Measurements from ENCODE around the gene ZNF281. TPM values are rescaled to one million over a fixed set of nuclear protein-coding genes. Genes with fewer than 3 reads are reported as not detected.
"Not testable (repeated sequence)": the region's sequence is repeated elsewhere in the genome, so short reads cannot be mapped to it uniquely, and the experiment has no call there.

Gene ZNF281
- total RNA-seq, 2 donors from 2014 or later, result 8.5 to 11.8 TPM

DNA sequence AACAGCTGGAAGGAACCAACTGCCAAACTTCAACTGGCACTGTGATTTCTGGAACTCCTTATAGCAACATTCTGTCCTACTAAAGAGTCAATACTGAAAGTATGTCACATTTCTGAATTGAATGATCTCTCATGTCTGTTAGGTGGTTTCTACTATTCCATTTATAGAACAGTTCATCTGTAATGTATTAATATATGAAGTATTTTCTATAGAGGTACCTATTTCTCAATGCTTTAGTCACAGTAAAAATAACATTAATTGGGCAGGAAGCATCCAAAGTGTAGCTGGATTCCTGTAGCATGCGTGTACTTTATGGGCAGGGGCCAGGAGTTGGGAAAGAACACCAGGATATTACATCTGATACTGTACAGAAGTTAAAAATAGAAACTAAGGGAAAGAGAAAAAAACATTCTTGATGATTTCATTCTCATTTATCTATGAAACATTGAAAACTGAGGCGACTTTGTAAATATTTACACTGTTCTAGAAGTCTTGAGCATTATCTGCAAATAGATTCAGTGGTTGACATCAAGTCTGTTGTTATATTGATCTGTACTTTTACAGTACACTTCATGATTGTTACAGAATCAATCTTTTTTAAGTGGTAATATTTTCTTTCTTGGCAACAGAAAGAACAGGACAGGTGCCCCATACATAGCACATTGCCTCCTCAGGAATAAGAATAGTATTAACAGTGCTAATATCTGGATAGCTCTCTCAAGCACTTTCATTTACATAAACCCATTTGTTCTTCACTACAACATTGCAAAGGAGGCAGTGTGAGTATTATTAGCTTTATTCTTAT is 6.2 kb upstream of the ZNF281 start:
- H3K27me3 ChIP-seq, result no peaks in the 10 kb centered on the region
- H3K4me3 ChIP-seq, result no peak overlapping the region
- intact Hi-C loops (cut with DNase I), result no loop called here
- H3K27ac ChIP-seq, result no peak overlapping the region
- TF ChIP-seq, protein P1, sequence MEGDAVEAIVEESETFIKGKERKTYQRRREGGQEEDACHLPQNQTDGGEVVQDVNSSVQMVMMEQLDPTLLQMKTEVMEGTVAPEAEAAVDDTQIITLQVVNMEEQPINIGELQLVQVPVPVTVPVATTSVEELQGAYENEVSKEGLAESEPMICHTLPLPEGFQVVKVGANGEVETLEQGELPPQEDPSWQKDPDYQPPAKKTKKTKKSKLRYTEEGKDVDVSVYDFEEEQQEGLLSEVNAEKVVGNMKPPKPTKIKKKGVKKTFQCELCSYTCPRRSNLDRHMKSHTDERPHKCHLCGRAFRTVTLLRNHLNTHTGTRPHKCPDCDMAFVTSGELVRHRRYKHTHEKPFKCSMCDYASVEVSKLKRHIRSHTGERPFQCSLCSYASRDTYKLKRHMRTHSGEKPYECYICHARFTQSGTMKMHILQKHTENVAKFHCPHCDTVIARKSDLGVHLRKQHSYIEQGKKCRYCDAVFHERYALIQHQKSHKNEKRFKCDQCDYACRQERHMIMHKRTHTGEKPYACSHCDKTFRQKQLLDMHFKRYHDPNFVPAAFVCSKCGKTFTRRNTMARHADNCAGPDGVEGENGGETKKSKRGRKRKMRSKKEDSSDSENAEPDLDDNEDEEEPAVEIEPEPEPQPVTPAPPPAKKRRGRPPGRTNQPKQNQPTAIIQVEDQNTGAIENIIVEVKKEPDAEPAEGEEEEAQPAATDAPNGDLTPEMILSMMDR (IDR thresholded peaks at IDR 0.05), result no peak
- H3K9ac ChIP-seq (ENCODE audit: low read depth in 2 of 2, low read length in 2 of 2), result no peak overlapping the region
- H3K36me3 ChIP-seq, result no peaks in the 10 kb centered on the region
- H3K4me1 ChIP-seq, result no peaks in the 10 kb centered on the region
- no peaks in the 10 kb centered on the region for H3K9me3 ChIP-seq
- no peak for DNase-seq

DNA sequence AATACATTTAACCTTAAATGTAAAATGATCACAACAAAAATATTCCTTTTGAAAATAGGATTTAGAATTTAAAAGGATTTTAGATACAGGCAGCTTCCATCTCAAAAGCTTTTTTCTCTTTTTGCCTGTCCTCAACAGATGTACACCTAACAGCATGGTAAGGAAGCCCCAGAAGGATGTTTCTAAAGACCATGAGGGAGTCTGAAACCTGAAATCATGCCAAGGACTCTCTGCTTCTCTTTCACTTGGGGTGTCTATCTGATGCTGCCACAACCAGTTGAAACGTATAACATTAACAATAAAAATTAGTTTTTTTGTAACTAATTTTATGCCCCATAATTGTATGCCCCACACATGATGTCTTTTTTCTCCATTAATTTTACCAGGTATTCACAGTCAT is 5.4 kb upstream of the ZNF281 start:
- Histone ChIP-seq H3K9me3 (no peaks in the 10 kb centered on the region), H3K36me3 (no peaks in the 10 kb centered on the region), H3K9ac (ENCODE audit: low read depth in 2 of 2, low read length in 2 of 2) (no peak overlapping the region), H3K4me3 (no peak overlapping the region), H3K27ac (no peak overlapping the region), H3K27me3 (no peaks in the 10 kb centered on the region), H3K4me1 (no peaks in the 10 kb centered on the region)
- TF ChIP-seq, protein P1 (IDR thresholded peaks at IDR 0.05), result no peak
- intact Hi-C loops (cut with DNase I), result no loop called here
- no peak for DNase-seq

DNA sequence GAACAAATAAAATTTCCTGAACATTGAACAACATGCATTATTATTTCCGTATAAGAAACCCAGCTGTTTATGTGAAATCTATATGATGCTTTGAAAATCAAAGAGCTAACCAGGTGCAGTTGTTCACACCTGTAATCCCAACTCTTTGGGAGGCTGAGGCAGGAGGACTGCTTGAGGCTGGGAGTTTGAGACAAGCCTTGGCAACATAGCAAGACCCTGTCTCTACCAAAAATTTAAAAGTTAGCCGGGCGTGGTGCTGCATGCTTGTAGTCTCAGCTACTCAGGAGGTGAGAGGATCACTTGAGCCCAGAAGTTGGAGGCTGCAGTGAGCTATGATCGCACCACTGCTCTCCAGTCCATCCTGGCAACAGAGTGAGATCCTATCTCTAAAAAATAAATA is 4.8 kb upstream of the ZNF281 start:
- no peak for DNase-seq

DNA sequence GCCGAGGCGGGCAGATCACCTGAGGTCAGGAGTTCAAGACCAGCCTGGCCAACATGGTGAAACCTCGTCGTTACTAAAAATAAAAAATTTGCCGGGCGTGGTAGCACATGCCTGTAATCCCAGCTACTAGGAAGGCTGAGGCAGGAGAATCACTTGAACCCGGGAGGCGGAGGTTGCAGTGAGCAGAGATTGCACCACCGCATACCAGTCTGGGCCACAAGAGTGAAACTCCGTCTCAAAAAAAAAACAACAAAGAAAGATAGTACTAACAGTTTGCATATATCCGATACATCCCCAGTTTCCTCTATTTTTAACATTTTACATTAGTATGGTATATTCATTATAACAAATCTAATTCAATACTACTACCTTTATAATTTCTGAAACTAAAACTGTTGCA is 3.9 kb upstream of the ZNF281 start:
- H3K9ac ChIP-seq (ENCODE audit: low read depth in 2 of 2, low read length in 2 of 2); H3K9me3 ChIP-seq; H3K36me3 ChIP-seq; H3K4me3 ChIP-seq; H3K27me3 ChIP-seq; H3K27ac ChIP-seq; H3K4me1 ChIP-seq; DNase-seq; intact Hi-C loops (cut with DNase I): not testable (repeated sequence)

More for the DNA sequence above, 4.8 kb upstream of the ZNF281 start:
- no peaks in the 10 kb centered on the region for H3K9me3 ChIP-seq
- H3K9ac ChIP-seq (ENCODE audit: low read depth in 2 of 2, low read length in 2 of 2), result no peak overlapping the region
- no peak overlapping the region for H3K4me3 ChIP-seq
- no peak overlapping the region for H3K27ac ChIP-seq
- H3K36me3 ChIP-seq, result no peaks in the 10 kb centered on the region
- H3K27me3 ChIP-seq, result no peaks in the 10 kb centered on the region
- TF ChIP-seq, protein P1 (IDR thresholded peaks at IDR 0.05), result no peak
- H3K4me1 ChIP-seq, result no peaks in the 10 kb centered on the region
- intact Hi-C loops (cut with DNase I), result no loop called here

DNA sequence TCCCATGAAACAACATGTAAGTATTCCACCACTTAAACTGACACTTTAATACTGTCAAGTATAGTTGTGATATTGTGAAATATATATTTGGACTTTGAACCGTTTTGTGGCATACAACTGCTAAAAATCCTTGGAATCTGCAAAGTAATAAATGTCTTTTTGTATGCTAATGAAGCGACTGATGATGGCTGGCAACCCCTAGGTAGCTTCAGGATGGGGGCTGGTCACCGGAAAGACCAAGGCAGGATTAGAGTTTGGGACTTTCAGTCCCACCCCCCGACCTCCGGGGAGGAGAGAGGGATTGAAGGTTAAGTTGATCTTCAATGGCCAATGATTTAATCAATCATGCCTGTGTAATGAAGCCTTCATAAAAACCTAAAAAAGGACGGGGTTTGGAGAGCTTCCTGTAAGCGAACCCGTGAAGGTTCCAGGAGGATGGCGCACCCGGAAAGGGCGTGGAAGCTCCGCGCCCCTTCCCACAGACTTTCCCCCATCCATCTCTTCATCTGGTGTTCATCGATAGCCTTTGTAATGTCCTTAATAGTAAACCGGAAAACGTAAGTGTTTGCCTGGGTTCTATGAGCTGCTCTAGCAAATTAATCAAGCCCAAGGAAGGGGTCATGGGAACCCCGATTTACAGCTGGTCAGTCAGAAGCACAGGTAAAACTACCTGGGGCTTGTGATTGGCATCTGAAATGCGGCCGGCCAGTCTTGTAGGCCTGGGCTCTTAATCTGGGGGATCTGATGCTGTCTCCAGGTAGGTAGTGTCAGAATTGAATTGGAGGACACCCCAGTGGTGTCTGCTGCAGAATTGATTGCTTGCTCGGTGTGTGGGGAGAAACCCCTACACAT is 1.8 kb upstream of the ZNF281 start:
- H3K27me3 ChIP-seq, result no peaks in the 10 kb centered on the region
- no peaks in the 10 kb centered on the region for H3K9me3 ChIP-seq
- H3K9ac ChIP-seq (ENCODE audit: low read depth in 2 of 2, low read length in 2 of 2), result no peak overlapping the region
- H3K4me1 ChIP-seq, result peaks cover 3% of the 10 kb centered on the region
- TF ChIP-seq, protein P1 (IDR thresholded peaks at IDR 0.05), result no peak
- intact Hi-C loops (cut with DNase I), result no loop called here
- DNase-seq, result no peak
- H3K4me3 ChIP-seq, result no peak overlapping the region
- no peaks in the 10 kb centered on the region for H3K36me3 ChIP-seq
- no peak overlapping the region for H3K27ac ChIP-seq

DNA sequence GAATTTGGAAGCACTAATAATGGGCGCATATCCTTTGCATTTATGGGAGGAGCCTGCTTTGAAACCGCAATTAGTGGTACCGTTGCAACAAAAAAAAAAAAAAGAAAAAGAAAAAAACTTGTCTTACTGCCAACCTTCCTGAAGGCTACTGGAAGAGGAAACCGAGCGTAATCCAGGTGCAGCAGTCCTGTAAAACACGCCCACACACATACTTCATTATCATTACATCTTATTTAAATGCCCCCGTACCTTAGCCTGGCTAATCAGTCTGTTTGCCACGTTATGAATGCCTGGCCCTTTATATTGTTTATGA is 686 bp upstream of the ZNF281 start:
- H3K36me3 ChIP-seq, result no peaks in the 10 kb centered on the region
- H3K4me3 ChIP-seq, result peak overlapping the region; percentile 81
- H3K27me3 ChIP-seq, result no peaks in the 10 kb centered on the region
- TF ChIP-seq, protein P1 (IDR thresholded peaks at IDR 0.05), result no peak
- peaks cover 3% of the 10 kb centered on the region for H3K4me1 ChIP-seq
- peak overlapping the region; percentile 72 for H3K27ac ChIP-seq
- H3K9me3 ChIP-seq, result no peaks in the 10 kb centered on the region
- DNase-seq, result peak; percentile 49
- intact Hi-C loops (cut with DNase I), result no loop called here
- H3K9ac ChIP-seq (ENCODE audit: low read depth in 2 of 2, low read length in 2 of 2), result peak overlapping the region in 1 of 2 donors; percentile 86

Measured in colonic mucosa (tissue), 4 donors.